GM21515 (cell line): ENCODE results near the gene TNFSF4.
"Not testable (repeated sequence)": the region's sequence is repeated elsewhere in the genome, so short reads cannot be mapped to it uniquely, and the experiment has no call there.

ENCODE experiments used
- ATAC-seq: cut with Tn5 transposase; IDR thresholded peaks from one replicate; pipeline ENCODE4 v1.9.1; 2021; ENCODE audit not compliant: unreplicated experiment

The TNFSF4 gene

DNA sequence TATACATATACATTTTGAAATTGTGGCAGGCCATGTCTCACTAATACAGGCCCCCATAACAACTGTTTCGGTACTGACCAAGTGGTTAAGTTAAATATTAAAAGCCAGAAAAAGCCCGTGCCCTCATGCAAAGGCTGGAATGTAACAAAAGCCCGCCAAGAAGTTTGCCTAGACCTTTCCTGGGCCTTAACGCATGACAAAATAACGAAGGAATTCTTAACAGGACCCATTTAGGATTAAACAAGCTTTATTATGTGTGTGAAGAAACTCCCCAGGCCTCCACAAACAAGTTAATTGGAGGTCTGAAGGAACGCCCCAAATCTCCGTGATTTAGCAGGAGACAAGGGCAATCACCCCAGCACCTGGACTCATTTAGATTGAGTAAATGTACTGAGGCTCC is 42.4 kb downstream of the TNFSF4 start:
- no peak for ATAC-seq

DNA sequence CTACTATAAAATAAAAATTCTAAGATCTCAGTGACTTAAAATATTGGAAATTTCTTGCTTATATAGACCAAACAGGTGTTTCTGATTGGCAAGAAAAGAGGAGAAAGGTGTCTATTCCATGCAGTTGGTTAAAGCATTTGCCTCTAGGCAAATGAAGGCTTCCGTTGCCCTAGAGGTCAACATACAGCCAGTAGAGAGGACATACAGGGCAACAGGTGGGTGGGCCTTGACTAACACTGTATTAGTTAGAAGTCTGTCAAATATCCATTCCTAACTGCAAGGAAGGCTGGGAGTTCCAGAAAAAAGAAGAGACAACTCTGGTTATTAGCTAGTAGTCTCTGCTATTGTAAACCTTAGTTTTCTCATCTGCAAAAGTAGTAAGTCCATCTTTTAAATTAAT is 43.0 kb downstream of the TNFSF4 start:
- ATAC-seq: no peak

DNA sequence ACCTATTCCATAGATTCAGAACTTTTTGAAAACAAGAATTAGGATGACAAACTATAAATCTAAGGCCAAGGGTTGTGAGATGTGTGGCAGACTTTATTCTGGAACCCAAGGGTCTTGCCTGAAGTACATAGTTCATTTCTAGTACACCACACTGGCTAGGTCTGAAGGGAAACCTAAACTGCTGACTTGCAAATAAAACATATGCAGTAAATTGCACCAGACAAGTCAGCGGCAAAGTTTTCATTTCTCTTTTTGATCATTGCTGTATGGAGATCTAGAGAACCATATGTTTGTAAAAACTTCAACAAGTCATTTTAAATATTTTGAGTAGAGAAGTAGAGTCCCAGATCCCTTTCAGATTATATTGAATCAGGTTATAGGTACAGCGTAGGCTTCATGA is 43.9 kb downstream of the TNFSF4 start:
- ATAC-seq: no peak

DNA sequence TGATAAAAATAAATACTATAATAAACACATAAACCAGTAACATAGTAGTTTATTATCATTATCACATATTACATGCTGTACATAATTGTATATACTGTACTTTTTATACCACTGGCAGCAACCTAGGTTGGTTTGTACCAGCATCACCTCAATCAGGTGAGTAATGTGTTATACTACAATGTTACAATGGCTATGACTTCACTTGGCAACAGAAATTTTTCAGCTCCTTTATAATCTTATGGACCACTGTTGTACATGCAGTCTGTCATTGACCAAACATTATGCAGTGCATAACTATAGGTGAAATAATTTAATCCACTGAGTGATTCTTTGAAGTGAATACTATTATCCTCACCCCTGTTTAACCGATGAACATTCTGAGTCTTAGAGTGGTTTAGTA is 44.5 kb downstream of the TNFSF4 start:
- no peak for ATAC-seq

DNA sequence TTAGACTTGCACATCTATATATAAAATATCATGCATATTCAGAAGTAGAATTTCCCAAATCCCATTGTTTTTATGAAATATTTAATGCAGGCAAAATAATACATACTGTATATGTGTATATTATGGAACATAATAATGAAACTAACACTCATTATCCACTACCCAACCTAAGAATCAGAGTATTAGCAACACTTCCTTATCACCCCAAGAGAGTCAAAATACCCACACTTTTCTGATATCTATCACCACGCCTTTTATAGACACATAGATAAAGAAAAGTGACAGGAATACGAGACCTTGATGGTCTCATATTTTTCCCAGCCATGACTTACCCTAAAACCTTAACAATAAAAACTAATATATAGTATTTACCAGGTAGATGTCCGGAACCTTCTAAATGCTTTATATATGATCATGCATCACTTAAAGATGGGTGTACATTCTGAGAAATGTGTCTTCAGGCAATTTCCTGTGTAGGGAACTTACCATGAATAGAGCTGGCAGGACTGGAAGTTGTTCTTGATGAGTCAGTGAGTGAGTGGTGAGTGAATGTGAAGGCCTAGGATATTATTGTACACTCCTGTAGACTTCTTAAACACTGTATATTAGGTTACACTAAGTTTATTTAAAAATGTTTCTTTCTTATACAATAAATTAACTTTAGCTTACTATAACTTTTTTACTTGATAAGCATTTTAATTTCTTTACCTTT is 45.5 kb downstream of the TNFSF4 start:
- ATAC-seq: no peak

DNA sequence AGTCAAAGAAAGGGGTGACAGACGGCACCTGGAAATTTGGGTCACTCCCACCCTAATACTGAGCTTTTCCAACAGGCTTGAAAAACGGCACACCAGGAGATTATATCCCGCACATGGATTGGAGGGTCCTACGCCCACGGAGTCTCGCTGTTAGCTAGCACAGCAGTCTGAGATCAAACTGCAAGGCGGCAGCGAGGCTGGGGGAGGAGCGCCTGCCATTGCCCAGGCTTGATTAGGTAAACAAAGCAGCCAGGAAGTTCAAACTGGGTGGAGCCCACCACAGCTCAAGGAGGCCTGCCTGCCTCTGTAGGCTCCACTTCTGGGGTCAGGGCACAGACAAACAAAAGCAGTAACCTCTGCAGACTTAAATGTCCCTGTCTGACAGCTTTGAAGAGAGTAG is 53.2 kb downstream of the TNFSF4 start:
- not testable (repeated sequence) for ATAC-seq

DNA sequence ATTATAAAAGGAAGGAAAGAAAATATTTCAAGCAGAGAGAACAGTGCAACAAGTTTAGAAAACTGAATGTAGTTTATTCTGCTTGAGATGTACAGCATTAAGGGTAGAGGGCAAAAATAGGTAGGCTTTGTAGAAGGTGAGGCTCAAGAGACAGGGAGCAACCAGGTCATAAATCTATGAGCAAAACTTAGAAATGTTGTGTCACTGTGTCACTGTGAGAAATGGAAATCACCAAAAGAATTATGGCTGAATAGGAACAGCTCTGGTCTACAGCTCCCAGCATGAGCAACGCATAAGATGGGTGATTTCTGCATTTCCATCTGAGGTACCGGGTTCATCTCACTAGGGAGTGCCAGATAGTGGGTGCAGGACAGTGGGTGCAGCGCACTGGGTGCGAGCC is 53.6 kb downstream of the TNFSF4 start:
- ATAC-seq: no peak

DNA sequence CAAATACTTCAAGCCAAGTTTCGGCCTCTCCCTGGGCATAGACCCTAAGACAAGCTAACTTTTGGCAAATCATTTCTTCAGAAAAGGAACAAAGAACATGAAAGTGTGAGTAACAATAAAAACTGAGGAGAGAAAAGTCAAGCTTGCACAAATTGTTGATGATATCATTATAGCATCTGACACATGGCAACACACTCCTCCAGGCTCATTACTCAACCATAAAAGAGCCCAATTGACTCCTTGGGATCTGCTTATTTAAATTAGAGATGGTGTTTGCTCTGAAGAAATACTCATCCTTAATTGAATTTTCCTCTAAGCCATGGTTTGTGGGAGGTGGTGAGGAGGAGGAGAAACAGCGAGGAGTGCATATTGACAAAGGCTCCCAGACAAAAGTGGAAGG is 54.5 kb downstream of the TNFSF4 start:
- no peak for ATAC-seq

DNA sequence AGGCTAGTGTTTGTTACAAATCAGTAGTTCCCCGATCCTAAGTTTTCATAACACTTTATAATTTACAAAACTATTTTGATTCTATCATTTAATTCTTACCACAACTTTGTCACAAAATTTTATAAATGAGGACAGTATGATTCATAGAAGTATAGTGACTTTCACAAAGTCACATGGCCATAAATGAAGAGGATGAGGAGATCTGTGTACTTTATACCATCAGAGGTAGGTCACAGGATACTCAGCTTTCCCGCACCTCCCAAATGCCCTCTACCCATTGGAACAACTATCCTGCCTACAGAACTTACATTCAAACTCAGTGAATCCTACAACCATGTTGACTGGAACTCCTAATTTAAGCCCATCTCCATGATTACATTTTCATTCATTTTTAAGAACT is 56.3 kb downstream of the TNFSF4 start:
- no peak for ATAC-seq

DNA sequence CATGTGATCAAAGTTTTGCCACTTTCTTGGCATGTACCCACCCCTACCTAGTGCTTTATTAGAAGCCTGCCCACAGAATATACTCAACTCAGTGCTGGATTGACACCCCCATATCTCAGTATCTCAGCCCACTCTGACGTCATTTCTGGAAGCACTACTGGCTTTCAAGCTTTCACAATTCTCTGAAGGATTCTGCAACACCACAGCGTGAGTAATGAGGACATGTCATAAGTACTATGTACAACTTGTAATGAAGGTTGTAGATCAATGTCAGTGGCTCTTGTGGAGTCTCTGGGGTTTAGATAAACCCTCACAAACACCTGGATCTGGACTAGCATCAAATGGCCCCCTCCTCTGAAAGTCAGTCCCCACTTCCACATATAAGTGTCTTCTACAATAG is 57.2 kb downstream of the TNFSF4 start:
- no peak for ATAC-seq

DNA sequence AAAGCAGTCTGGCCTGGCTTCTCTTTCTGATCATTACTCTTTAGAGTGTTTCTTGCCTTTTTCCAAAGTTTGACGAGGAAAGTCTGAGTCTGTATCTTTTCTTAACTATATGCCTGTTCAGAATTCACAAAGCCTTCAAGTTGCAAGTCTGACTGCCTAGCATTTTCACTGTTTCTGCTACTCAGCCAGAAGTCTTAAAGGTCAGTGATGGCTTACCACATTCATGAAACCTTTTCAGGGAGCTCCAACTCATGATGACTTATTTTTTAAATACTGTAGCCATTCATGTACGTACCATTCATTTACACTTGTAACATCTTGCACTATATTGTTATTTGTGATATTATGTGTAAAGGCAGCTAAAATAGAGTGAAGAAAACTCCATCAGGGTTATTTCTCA is 58.2 kb downstream of the TNFSF4 start:
- no peak for ATAC-seq

DNA sequence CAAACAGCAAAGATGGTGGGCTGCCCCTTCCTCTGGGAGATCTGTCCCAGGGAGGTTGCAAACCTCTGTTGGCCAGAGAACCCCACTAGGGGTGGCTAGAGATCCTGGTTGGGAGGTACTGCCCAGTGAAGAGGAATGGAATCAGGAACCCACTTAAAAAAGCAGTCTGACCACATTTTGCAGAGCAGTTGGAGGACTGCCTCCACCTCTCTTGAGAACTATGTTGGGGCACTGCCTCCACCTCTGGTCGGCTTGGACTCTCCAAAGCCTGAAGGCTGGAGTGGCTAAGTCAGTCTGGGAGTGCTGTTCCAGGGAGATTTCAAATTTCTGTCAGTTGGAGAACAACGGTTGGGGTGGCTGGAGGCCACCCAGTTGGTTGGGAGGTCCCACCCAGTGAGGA is 58.6 kb downstream of the TNFSF4 start:
- ATAC-seq: no peak

DNA sequence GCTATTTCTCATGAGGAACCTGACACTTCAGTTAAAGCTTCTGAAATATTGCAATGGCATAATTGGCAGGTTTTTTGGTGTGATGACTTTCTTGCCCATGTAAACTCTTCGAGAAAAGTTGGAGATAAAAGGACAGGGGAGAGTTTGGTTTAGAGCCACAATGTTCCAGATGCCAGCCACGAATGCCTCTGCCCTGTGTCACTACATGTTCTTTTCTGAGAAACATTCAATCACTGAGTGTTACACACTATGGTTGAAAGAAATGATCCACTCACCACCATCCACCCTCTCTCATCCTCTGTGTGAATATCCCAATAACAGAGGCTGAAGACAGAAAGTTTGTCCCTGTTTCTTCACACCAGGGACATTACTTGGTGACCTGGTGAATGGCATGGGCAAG is 66.4 kb downstream of the TNFSF4 start:
- ATAC-seq: no peak

DNA sequence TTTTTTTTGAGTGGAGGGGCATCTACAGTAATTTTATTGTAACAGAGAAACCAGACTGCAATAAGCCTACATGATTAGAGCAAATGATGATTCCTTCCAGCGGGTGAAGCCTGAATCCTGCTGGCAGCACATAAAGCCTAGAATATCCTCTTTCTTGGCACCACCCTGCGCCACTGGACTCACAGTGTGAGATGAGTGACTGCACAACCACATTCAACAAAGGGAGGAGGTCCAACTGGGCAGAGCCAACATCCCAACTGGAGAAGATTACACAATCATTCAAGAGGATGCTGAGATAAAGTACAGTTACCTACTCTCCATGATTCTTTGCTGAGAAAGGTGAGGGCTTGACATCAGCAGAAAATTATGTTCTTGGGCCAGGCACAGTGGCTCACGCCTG is 67.4 kb downstream of the TNFSF4 start:
- no peak for ATAC-seq

DNA sequence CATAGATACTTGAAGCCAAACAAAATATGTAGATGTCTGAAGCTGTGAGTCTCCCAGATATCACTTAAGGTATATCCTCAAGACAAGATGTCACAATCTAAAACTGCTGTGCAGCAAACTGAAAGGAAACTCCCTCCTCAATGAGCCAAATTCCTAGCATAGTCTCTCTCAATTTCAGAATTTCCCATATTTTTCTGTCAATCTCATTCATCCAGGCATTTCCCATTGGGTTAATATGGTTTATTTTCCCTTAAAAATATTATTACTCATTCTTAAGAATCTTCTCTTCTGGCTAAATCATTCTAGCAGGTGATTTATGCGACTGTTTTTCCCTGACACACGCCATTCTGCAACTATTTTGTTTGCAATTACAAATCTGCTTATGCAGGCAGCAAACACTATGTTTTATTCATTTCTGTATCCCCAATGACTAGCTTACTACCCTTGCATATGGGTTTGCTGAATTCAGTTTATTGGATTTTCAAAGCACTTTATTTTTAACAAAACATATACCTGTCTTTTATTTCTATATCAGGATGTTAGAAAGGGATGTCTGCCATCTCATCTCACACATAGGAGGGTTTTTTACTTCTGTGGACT is 69.9 kb downstream of the TNFSF4 start:
- ATAC-seq: no peak

DNA sequence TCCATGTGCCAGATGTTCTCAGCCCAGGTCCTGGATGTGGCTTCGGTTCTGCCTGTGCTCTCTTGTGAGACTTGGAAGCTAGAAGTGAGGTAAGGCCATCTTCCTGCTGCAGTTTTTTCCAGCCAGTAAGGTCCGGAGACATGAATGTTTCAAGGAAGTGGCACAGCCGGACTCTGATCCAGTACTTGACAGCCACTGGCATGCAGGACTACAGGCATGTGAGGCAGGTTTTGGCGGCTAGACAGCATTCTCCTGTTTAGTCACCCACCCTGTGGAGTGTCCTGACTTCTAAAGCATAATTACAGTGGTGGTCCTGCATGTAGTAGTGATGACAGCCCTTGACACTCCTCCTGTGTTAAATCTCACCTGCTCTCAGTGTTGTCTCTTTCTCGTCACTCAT is 72.3 kb downstream of the TNFSF4 start:
- ATAC-seq: no peak

DNA sequence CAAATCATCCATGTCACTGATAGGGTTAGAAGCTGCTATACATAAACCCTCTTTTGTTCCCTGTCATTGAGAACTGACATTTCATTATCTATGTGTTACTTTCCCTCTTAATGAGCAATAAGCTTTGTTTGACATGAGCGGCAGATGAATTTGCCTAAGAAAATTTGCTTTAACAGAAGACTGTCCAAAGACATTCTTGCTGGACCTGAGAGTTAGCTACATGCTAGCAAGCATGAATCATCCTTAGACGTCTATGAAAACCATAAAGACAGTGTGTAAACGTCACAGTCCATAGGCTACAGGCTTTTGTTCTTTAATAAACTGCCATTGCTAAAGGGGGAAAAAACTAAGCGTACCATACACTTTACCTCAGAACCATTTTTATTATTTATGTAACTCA is 73.1 kb downstream of the TNFSF4 start:
- no peak for ATAC-seq
